Smooth muscle cell (in vitro differentiated cells): ENCODE results near the gene ITGA7. TPM values are rescaled to one million over a fixed set of nuclear protein-coding genes. Genes with fewer than 3 reads are reported as not detected.

Source experiments
- DNase-seq: peaks from one replicate; lab custom pipeline; 2025; ENCODE audit not compliant: unreplicated experiment; lab: John Stamatoyannopoulos, UW
- H2AFZ ChIP-seq: fragments of 200-600 bp; sonication (generic); 2 replicates; pipeline ENCODE4 v1.6.0; 2016; ENCODE audit warnings: antibody characterized with exemption, low read depth, mild to moderate bottlenecking
- H3F3A ChIP-seq: fragments of 200-600 bp; sonication (generic); 2 replicates; pipeline ENCODE4 v1.6.0; 2017; ENCODE audit warnings: antibody characterized with exemption, low read depth
- H3K27ac ChIP-seq: fragments of 200-600 bp; sonication (generic); 2 replicates; pipeline ENCODE4 v1.5.1; 2016; ENCODE audit warnings: low read depth, mild to moderate bottlenecking
- H3K27me3 ChIP-seq: fragments of 200-600 bp; sonication (generic); 2 replicates; pipeline ENCODE4 v1.6.1; 2016; ENCODE audit warnings: low read depth, mild to moderate bottlenecking
- H3K36me3 ChIP-seq: fragments of 200-600 bp; sonication (generic); 2 replicates; pipeline ENCODE4 v1.5.1; 2016; ENCODE audit warnings: low read depth
- H3K4me1 ChIP-seq: fragments of 200-600 bp; sonication (generic); 2 replicates; pipeline ENCODE4 v1.5.1; 2016; ENCODE audit warnings: low read depth
- H3K4me2 ChIP-seq: fragments of 200-600 bp; sonication (generic); 2 replicates; pipeline ENCODE4 v1.6.0; 2016; ENCODE audit warnings: mild to moderate bottlenecking
- H3K4me3 ChIP-seq: fragments of 200-600 bp; sonication (generic); 2 replicates; pipeline ENCODE4 v1.5.1; 2016; ENCODE audit warnings: mild to moderate bottlenecking
- H3K79me2 ChIP-seq: fragments of 200-600 bp; sonication (generic); 2 replicates; pipeline ENCODE4 v1.6.0; 2016; ENCODE audit warnings: low read depth, mild to moderate bottlenecking
- H3K9ac ChIP-seq: fragments of 200-600 bp; sonication (generic); 2 replicates; pipeline ENCODE4 v1.6.0; 2016; ENCODE audit warnings: low read depth
- H3K9me3 ChIP-seq: fragments of 200-600 bp; sonication (generic); replicated peaks from 2 replicates; pipeline ENCODE4 v1.5.1; 2016; ENCODE audit warnings: low read depth
- H4K20me1 ChIP-seq: fragments of 200-600 bp; sonication (generic); 2 replicates; pipeline ENCODE4 v1.6.0; 2016; ENCODE audit warnings: low read depth
- CTCF ChIP-seq: fragments of 200-600 bp; sonication (generic); IDR thresholded peaks from 2 replicates; pipeline ENCODE4 v1.5.1; 2017; ENCODE audit warnings: borderline replicate concordance, mild to moderate bottlenecking, antibody characterized with exemption; ENCODE audit not compliant: insufficient read depth, poor library complexity, severe bottlenecking
- WGBS: methylation state at CpG from one replicate; pipeline ENCODE4 v1.1.7; 2016; ENCODE audit warnings: low lambda C conversion rate; 5-methylcytosine and 5-hydroxymethylcytosine counted together
- polyA plus RNA-seq: library from polyadenylated mRNA; unstranded; fragments of >200 nt; fragmentation: Nextera tagmentation; extraction: Ambion mirVana; gene quantifications from 2 replicates; pipeline ENCODE4 v1.2.1, GENCODE V29; 2016
- total RNA-seq: library from RNA; depleted of rRNA; stranded (reverse); fragments of >200 nt; gene quantifications from 2 replicates; pipeline ENCODE4 v1.2.3, GENCODE V29; 2014

Gene ITGA7
- total and polyA plus RNA-seq, 2 experiments from 2014 or later: 0.90 to 1.1 TPM

DNA sequence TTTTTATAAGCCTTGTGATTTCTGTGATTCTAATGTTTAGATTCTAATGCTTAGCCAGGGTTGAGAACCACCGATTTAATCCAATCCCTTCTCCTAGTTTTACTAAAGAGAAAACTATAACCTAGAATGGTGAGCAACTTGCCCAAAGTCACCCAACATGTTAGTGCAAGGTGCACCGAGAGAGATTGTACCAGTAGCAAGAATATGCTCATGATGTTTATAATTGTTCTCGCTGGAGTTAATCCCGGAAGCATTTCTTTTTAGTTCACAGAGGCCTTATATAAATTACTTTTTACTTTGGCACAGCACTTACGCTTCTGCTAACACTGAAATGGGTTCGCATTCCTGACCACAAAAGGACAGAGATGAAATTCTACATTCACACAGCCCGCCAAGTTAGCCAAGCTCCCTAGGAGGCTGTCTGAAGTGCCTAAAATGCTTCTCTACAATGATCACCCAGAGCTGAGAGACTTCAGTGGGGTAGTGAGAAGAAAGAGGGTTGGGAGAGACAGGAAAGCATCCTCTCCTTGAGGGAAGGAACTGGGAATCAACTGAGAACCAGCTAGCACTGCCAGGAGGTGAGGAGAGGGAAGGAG is 7.6 kb upstream of the ITGA7 start:
- peaks cover 28% of the 10 kb centered on the region for H3K4me1 ChIP-seq
- no peak for DNase-seq
- H4K20me1 ChIP-seq: no peaks in the 10 kb centered on the region
- H3K4me3 ChIP-seq: peak overlapping the region; percentile 92
- H3F3A ChIP-seq: peaks cover 6% of the 10 kb centered on the region
- peak overlapping the region; percentile 22 for H3K27ac ChIP-seq
- TF ChIP-seq CTCF: no peak
- H2AFZ ChIP-seq: peak overlapping the region; percentile 99
- H3K9ac ChIP-seq: peak overlapping the region; percentile 93
- H3K4me2 ChIP-seq: peak overlapping the region; percentile 94
- WGBS: 79% methylated on average over 7 of the region's 7 CpGs
- no peaks in the 10 kb centered on the region for H3K79me2 ChIP-seq
- H3K9me3 ChIP-seq: no peaks in the 10 kb centered on the region
- no peaks in the 10 kb centered on the region for H3K36me3 ChIP-seq
- peaks cover 24% of the 10 kb centered on the region for H3K27me3 ChIP-seq

DNA sequence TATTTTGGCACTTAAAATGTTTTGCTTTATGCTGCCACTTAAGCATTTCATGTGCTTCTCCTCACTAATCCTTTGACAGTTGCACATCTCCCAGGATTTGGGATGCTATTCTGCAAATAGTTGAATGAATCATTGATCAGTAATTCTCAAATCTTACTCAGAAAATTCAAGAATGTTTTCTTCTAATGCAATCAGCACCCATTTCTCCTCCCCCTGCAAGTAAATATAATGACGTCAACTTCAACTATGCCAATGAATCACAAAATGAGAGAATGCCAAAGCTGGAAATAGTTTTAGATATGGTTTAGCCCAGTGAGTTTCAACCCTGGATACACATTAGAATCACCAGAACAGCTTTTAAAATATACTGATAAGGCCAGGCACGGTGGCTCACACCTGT is 6.0 kb upstream of the ITGA7 start:
- Histone ChIP-seq H3K27me3 (peaks cover 40% of the 10 kb centered on the region), H3K27ac (no peak overlapping the region), H3K36me3 (no peaks in the 10 kb centered on the region), H3K4me3 (no peak overlapping the region), H3K4me1 (peaks cover 27% of the 10 kb centered on the region), H3K9me3 (no peaks in the 10 kb centered on the region), H2AFZ (no peak overlapping the region), H3K79me2 (no peaks in the 10 kb centered on the region), H3K9ac (no peak overlapping the region), H4K20me1 (no peaks in the 10 kb centered on the region), H3K4me2 (no peak overlapping the region), H3F3A (no peaks in the 10 kb centered on the region)
- DNase-seq: no peak
- TF ChIP-seq CTCF: no peak
- 86% methylated on average over 2 of the region's 2 CpGs for WGBS

DNA sequence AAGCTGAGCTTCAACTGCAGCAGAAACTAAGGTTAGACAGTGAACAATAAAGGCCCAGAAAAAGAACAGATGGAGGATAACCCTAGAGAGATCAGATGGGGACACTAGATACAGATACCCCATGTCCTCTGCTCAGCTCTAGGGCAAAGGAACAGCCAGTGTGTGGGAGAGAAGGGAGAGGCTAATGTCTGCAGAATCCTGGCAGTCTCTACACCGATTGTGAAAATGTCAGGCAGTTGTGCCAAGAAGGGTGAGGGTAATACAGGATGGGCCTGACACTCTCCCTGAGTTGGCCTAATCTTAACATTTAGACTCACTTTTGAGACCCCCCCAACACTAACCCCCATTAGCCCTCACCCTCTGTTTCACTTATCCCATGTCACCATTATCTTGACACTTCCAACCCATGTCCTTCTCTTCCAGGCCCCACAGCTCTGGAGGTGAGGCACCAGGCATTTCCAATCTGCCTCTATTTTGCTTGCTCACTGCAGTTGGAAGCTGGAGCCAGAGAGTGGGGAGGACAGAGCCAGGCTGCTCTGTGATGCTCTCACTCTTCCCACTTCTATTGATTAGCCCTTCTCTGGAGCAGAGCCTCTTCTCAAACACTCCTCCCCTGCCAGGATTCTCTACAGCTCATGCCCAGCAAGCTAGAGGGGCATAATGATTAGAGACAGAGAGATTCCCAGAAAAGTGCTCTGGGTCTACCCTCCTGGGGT is 5.2 kb upstream of the ITGA7 start:
- Histone ChIP-seq H3K4me1 (peaks cover 19% of the 10 kb centered on the region), H3K4me2 (no peak overlapping the region), H4K20me1 (no peaks in the 10 kb centered on the region), H3K4me3 (no peak overlapping the region), H2AFZ (no peak overlapping the region), H3K79me2 (no peaks in the 10 kb centered on the region), H3K9ac (no peak overlapping the region), H3F3A (no peaks in the 10 kb centered on the region), H3K27ac (no peak overlapping the region), H3K9me3 (no peaks in the 10 kb centered on the region), H3K36me3 (no peaks in the 10 kb centered on the region), H3K27me3 (peaks cover 48% of the 10 kb centered on the region)
- DNase-seq: no peak
- no peak for TF ChIP-seq CTCF
- 60% methylated on average over 1 of the region's 1 CpG for WGBS
